GM18498 (cell line): ENCODE measurements around the gene DTYMK.

Experiments used
- ATAC-seq: cut with Tn5 transposase; IDR thresholded peaks from one replicate; pipeline ENCODE4 v1.9.1; 2021; ENCODE audit warnings: mild to moderate bottlenecking, moderate library complexity; ENCODE audit not compliant: unreplicated experiment

DTYMK gene

GRCh38 chr2:241627675-241628074 is 58.9 kb downstream of the DTYMK start:
- ATAC-seq = no peak
